T-helper 2 cell treated with Interferon-gamma antibody and Interleukin-4, amounts not matched to agents 100 ng/mL and 5 ng/mL, for 36 hours (primary cell): ENCODE data around the gene COL25A1. TPM values are rescaled to one million over a fixed set of nuclear protein-coding genes. Genes with fewer than 3 reads are reported as not detected.
"Not testable (repeated sequence)": the region's sequence is repeated elsewhere in the genome, so short reads cannot be mapped to it uniquely, and the experiment has no call there.

Experiments used
- intact Hi-C: fragments of 100-400 bp; cut with micrococcal nuclease; formaldehyde crosslinking; loops from one replicate; pipeline ENCODE4 v1.15.1; 2023
- total RNA-seq: library from RNA; stranded (reverse); gene quantifications from 2 replicates; pipeline ENCODE4 v1.2.3, GENCODE V29; 2022

COL25A1 gene
- total RNA-seq, 1 donor from 2014 or later: not detected

- intact Hi-C loops: not testable (repeated sequence)
Observed at GRCh38 chr4:109070677-109071076, 231.8 kb downstream of the COL25A1 start.

GRCh38 chr4:109067508-109068235, 234.8 kb downstream of the COL25A1 start:
- intact Hi-C loops: no loop called here

GRCh38 chr4:109065006-109065405, 237.5 kb downstream of the COL25A1 start:
- intact Hi-C loops: no loop called here

GRCh38 chr4:109053257-109053656, 249.2 kb downstream of the COL25A1 start:
- intact Hi-C loops: loop anchor here (10.0 kb wide), 1 partner anchor 218 kb away; no protein-coding TSS in a partner anchor

- intact Hi-C loops: loop anchor here (10.0 kb wide), 1 partner anchor 218 kb away; no protein-coding TSS in a partner anchor
Observed at GRCh38 chr4:109052821-109053220, 249.6 kb downstream of the COL25A1 start.

GRCh38 chr4:109051054-109051453, 251.4 kb downstream of the COL25A1 start:
- intact Hi-C loops: loop anchor here (10.0 kb wide), 1 partner anchor 216 kb away; no protein-coding TSS in a partner anchor

GRCh38 chr4:109049926-109050325, 252.5 kb downstream of the COL25A1 start:
- intact Hi-C loops: loop anchor here (10.0 kb wide), 1 partner anchor 215 kb away; no protein-coding TSS in a partner anchor

- intact Hi-C loops: no loop called here
Observed at GRCh38 chr4:109046471-109047201, 255.8 kb downstream of the COL25A1 start.

- intact Hi-C loops: no loop called here
Observed at GRCh38 chr4:109044431-109044830, 258.0 kb downstream of the COL25A1 start.

GRCh38 chr4:109043286-109043685, 259.2 kb downstream of the COL25A1 start:
- intact Hi-C loops: no loop called here

GRCh38 chr4:109041463-109042360, 260.7 kb downstream of the COL25A1 start:
- intact Hi-C loops: no loop called here

- intact Hi-C loops: no loop called here
Observed at GRCh38 chr4:109040441-109040840, 262.0 kb downstream of the COL25A1 start.

GRCh38 chr4:109037026-109037425, 265.4 kb downstream of the COL25A1 start:
- intact Hi-C loops: no loop called here

- intact Hi-C loops: no loop called here
Observed at GRCh38 chr4:109033993-109034392, 268.5 kb downstream of the COL25A1 start.

GRCh38 chr4:109032671-109033070, 269.8 kb downstream of the COL25A1 start:
- intact Hi-C loops: no loop called here

GRCh38 chr4:109029987-109030386, 272.5 kb downstream of the COL25A1 start:
- intact Hi-C loops: no loop called here

- intact Hi-C loops: no loop called here
Observed at GRCh38 chr4:109027016-109027500, 275.4 kb downstream of the COL25A1 start.

- intact Hi-C loops: no loop called here
Observed at GRCh38 chr4:109026588-109026987, 275.9 kb downstream of the COL25A1 start.

- intact Hi-C loops: no loop called here
Observed at GRCh38 chr4:109025471-109026076, 276.9 kb downstream of the COL25A1 start.

GRCh38 chr4:109022961-109023360, 279.5 kb downstream of the COL25A1 start:
- intact Hi-C loops: no loop called here

- intact Hi-C loops: not testable (repeated sequence)
Observed at GRCh38 chr4:109021630-109022029, 280.8 kb downstream of the COL25A1 start.
